Naive thymus-derived CD8-positive, alpha-beta T cell (primary cell): ENCODE results near the gene DNAAF8. TPM values are rescaled to one million over a fixed set of nuclear protein-coding genes. Genes with fewer than 3 reads are reported as not detected.

Experiments
- ATAC-seq, 2 donors: fragments of 150-1000 bp; cut with Tn5 transposase in 1 of 2; sonication (Bioruptor Pico), chemical (Tn5 transposase) in 1 of 2; 1 replicate in 1 of 2; 2 replicates in 1 of 2; pipeline ENCODE4 v1.10.0; 2021; ENCODE audit warnings: mild to moderate bottlenecking in 2 of 2, moderate library complexity in 2 of 2
- POLR2A ChIA-PET: fragments of 350-600 bp; sonication (Branson Sonifier 250); formaldehyde crosslinking; loops from one replicate; lab custom pipeline; 2021; ENCODE audit warnings: antibody characterized with exemption; lab: Charles Lee
- DNase-seq, 10 donors: peaks; one replicate each; pipeline versions ENCODE4 v3.0.0 to v3.0.0-alpha.2; 2020 to 2022
- H3K27ac Mint-ChIP-seq, 10 donors: one replicate each; pipeline ENCODE4 v1.8.0; 2020 to 2022; ENCODE audit warnings: mild to moderate bottlenecking in 10 of 10, mixed read lengths in 10 of 10, moderate library complexity in 4 of 10, inconsistent platforms in 1 of 10
- H3K27me3 Mint-ChIP-seq, 5 donors: one replicate each; pipeline ENCODE4 v1.8.0; 2021 to 2022; ENCODE audit warnings: mixed read lengths in 5 of 5
- H3K36me3 Mint-ChIP-seq, 3 donors: one replicate each; pipeline ENCODE4 v1.8.0; 2020 to 2022; ENCODE audit warnings: mixed read lengths in 3 of 3, mild to moderate bottlenecking in 2 of 3, inconsistent platforms in 1 of 3
- H3K4me1 Mint-ChIP-seq, 4 donors: one replicate each; pipeline ENCODE4 v1.8.0; 2021 to 2022; ENCODE audit warnings: mixed read lengths in 4 of 4
- H3K4me3 Mint-ChIP-seq, 10 donors: one replicate each; pipeline ENCODE4 v1.8.0; 2020 to 2022; ENCODE audit warnings: mild to moderate bottlenecking in 10 of 10, mixed read lengths in 10 of 10, moderate library complexity in 6 of 10, inconsistent platforms in 1 of 10
- H3K9me3 Mint-ChIP-seq, 9 donors: one replicate each; pipeline ENCODE4 v1.8.0; 2020 to 2022; ENCODE audit warnings: mixed read lengths in 9 of 9, mild to moderate bottlenecking in 3 of 9, inconsistent platforms in 1 of 9, moderate library complexity in 1 of 9
- polyA plus RNA-seq, 3 donors: library from polyadenylated mRNA; unstranded; fragments of 300-500 nt; fragmentation: Illumina TruSeq; gene quantifications; one replicate each; pipeline ENCODE4 v1.2.3, GENCODE V29; 2021
- total RNA-seq, 8 experiments: library from RNA in 2 of 8; stranded (reverse) in 2 of 8; gene quantifications; one replicate each; pipeline ENCODE4 v1.2.3 and lab custom pipeline; 2021 to 2026

DNAAF8 gene
- total and polyA plus RNA-seq, 5 experiments from 2014 or later = 0.26 to 0.48 (median 0.32) TPM; not detected in 1

DNA sequence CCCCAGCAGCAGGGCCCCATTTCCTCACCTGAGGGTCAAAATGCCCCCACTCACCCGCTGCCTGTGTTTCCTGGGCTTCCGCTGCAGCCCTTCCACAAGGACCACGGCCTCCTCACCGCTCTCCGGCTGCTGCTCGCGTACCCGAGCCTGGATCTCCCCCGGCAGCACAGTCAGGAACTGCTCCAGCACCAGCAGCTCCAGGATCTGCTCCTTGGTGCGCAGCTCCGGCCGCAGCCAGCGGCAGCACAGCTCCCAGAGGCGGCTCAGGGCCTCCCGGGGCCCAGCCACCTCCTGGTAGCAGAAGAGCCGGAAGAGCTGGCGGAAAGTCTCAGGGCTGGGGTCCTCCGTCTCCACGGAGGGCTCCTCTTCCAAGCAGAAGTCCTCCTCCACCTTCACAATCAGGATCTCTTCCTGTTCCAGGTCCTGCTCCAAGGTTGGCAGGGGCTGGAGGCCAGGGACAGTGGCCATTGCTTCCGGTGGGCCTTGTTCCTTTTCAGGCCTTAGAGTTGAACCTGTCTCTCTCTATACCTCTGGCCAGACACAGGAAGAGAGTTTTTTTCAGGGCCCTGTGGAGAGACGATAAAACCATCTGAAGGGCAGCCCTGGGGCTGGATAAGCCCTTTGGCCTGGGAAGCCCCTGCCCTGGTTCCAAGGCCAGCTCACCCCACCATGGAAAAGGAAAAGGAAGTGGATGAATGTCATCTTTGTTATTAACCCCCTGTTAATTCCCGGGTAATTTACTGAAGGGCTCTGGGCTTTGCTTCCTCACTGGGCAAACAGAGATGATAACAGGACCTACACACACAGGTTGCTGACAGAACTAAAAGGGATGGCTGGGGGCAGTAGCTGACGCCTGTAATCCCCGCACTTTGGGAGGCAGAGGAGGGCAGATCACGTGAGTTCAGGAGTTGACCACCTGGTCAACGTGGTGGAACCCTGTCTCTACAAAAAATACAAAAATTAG lies 31.5 kb downstream of the DNAAF8 start:
- Mint-ChIP-seq H3K4me3 (peak overlapping the region; percentile 84 to 91 (median 87)), H3K27me3 (no peaks in the 10 kb centered on the region), H3K36me3 (peaks cover 0 to 35% (median 2%) of the 10 kb centered on the region in 3 donors), H3K27ac (peak overlapping the region; percentile 85 to 95 (median 90)), H3K4me1 (peaks cover 16 to 49% (median 34%) of the 10 kb centered on the region in 4 donors), H3K9me3 (no peaks in the 10 kb centered on the region)
- DNase-seq = no peak
- POLR2A ChIA-PET = interaction anchor here (0.6 to 5.8 kb wide), 9 partner anchors 15 to 149 kb away, joined by 3 to 60 read pairs (median 4); partner anchors contain the start of genes ANKS3, DNAAF8 and ROGDI
- ATAC-seq = no peak

DNA sequence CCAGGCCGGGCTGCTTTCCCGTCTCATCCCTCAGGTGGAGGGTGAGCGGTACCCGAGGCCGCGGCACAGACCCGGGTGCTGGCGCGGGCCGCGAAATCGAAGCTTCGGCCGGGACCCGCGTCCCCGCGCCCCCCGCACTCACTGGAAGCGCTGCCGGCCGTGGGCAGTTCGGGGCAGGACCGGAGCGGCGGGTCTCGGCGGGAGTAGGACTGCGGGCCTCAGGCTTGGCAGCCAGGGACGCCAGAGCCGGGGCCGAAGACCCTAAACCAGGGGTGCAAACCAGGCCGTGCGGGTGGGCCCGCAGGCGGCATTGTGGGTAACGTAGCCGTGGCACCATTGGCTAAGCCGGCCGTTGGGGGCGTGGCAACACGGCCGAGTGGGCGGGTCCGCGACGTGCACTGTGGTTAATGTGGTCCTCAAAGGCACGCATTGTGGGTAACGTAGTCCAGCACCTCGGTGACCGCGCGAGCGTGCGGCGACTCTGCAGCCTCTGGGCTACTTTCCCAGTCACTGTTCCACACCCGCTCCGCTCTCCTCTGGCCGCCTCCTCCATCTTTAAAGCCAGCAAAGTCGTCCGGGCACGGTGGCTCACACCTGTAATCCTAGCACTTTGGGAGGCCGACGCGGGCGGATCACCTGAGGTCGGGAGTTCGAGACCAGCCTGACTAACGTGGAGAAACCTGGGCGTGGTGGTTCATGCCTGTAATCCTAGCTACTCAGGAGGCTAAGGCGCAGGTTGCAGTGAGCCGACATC lies 32.7 kb downstream of the DNAAF8 start, which contains the start of gene ZNF500:
Gene ZNF500 (minus strand): TSS at position 288 of the 754 bp plus-strand sequence. CDS start 1,184 bp downstream, outside the sequence.
- peaks cover 16 to 48% (median 34%) of the 10 kb centered on the region in 4 donors for H3K4me1 Mint-ChIP-seq
- peak; percentile 86 to 94 for ATAC-seq

DNA sequence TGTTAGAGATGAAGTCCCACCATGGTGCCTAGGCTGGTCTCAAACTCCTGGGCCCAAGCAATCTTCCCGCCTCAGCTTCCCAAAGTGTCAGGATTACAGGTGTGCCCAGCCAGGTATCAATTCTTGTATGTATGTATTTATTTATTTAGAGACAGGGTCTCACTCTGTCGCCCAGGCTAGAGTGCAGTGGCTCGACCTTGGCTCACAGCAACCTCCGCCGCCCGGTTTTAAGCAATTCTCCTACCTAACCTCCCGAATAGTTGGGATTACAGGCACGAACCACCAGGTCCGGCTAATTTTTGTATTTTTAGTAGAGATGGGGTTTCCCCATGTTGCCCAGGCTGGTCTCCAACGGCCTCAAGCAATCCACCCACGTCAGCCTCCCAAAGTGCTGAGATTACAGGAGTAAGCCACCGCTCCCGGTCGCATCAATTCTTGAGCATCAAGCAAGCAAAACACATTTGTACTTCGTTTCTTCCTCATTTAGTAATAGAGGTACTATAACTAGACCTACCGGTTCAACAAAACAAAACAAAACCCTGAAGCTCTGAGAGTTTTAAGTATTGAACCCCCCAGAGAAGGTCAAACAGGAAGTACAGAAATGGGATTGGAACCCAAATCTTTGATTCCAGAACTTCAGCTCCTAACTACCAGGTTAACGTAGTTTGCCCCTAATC lies 33.7 kb downstream of the DNAAF8 start:
- peak in 1 of 10 donors; percentile 7 for DNase-seq
- POLR2A ChIA-PET = interaction anchor here (0.9 to 5.8 kb wide), 10 partner anchors 21 to 151 kb away, joined by 3 to 60 read pairs (median 4); partner anchors contain the start of genes ANKS3, DNAAF8, NUDT16L1 and ROGDI
- no peaks in the 10 kb centered on the region for H3K27me3 Mint-ChIP-seq
- H3K27ac Mint-ChIP-seq = peak overlapping the region; percentile 79 to 96 (median 94)
- peaks cover 15 to 40% (median 30%) of the 10 kb centered on the region in 4 donors for H3K4me1 Mint-ChIP-seq
- no peak for ATAC-seq
- H3K4me3 Mint-ChIP-seq = peak overlapping the region; percentile 88 to 95 (median 92)
- peaks cover 0 to 16% (median 0%) of the 10 kb centered on the region in 3 donors for H3K36me3 Mint-ChIP-seq
- no peaks in the 10 kb centered on the region for H3K9me3 Mint-ChIP-seq

More for the DNA sequence above, 32.7 kb downstream of the DNAAF8 start, which contains the start of gene ZNF500:
- Mint-ChIP-seq H3K36me3 (peaks cover 0 to 26% (median 0%) of the 10 kb centered on the region in 3 donors), H3K9me3 (no peaks in the 10 kb centered on the region), H3K27me3 (no peaks in the 10 kb centered on the region), H3K27ac (peak within 1 kb of the TSS; percentile 86 to 96 (median 94)), H3K4me3 (peak within 1 kb of the TSS; percentile 88 to 95 (median 92))
- peak; percentile 88 to 97 (median 94) for DNase-seq
- POLR2A ChIA-PET = interaction anchor here (1.5 to 5.8 kb wide), 7 partner anchors 19 to 150 kb away, joined by 3 to 60 read pairs (median 4); partner anchors contain the start of genes ANKS3, DNAAF8 and ROGDI

GRCh38 chr16:4768549-4769305 lies 34.4 kb downstream of the DNAAF8 start:
- H3K27me3 Mint-ChIP-seq = no peaks in the 10 kb centered on the region
- H3K9me3 Mint-ChIP-seq = no peaks in the 10 kb centered on the region
- DNase-seq = peak; percentile 66 to 90 (median 73)
- H3K4me3 Mint-ChIP-seq = peak overlapping the region; percentile 88 to 95 (median 92)
- H3K27ac Mint-ChIP-seq = peak overlapping the region; percentile 79 to 96 (median 94)
- H3K4me1 Mint-ChIP-seq = peaks cover 15 to 40% (median 30%) of the 10 kb centered on the region in 4 donors
- POLR2A ChIA-PET = interaction anchor here (0.6 to 5.8 kb wide), 11 partner anchors 22 to 486 kb away, joined by 3 to 60 read pairs (median 4); partner anchors contain the start of genes ANKS3, DNAAF8, NUDT16L1 and ROGDI
- peaks cover 0 to 11% (median 0%) of the 10 kb centered on the region in 3 donors for H3K36me3 Mint-ChIP-seq
- peak; percentile 54 to 65 for ATAC-seq

GRCh38 chr16:4769306-4769638 lies 34.9 kb downstream of the DNAAF8 start:
- H3K27ac Mint-ChIP-seq = peak overlapping the region; percentile 3 to 96 (median 93)
- ATAC-seq (no peak), DNase-seq (no peak)
- no peaks in the 10 kb centered on the region for H3K9me3 Mint-ChIP-seq
- peaks cover 0 to 6% (median 0%) of the 10 kb centered on the region in 3 donors for H3K36me3 Mint-ChIP-seq
- H3K4me3 Mint-ChIP-seq = peak overlapping the region; percentile 53 to 95 (median 90)
- POLR2A ChIA-PET = interaction anchor here (1.7 to 5.8 kb wide), 2 partner anchors 33 to 34 kb away, joined by 10 to 60 read pairs; partner anchors contain the start of genes ANKS3, DNAAF8 and ROGDI
- no peaks in the 10 kb centered on the region for H3K27me3 Mint-ChIP-seq
- peaks cover 15 to 36% (median 30%) of the 10 kb centered on the region in 4 donors for H3K4me1 Mint-ChIP-seq

DNA sequence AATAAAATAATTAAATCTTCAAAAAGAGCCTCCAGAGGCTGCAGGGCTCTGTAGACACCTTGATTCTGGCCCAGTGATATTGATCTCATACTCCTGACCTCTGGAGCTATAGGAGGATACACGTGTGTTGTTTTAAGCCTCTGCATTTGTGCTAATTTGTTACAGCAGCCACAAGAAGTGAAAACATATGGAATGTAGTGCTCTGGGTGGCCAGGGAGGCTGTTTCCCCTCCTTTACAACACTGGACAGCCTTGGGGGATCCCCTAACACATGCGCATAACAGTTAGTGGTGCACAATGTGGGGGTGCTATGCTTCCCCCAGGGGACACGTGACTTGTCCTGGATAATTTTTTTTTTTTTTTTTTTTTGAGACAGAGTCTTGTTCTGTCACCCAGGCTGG lies 37.3 kb downstream of the DNAAF8 start:
- POLR2A ChIA-PET = interaction anchor here (1.0 to 1.1 kb wide), 2 partner anchors 37 to 155 kb away, joined by 3 to 5 read pairs; partner anchors contain the start of genes ANKS3 and DNAAF8
- Mint-ChIP-seq H3K27ac (no peak overlapping the region), H3K27me3 (no peaks in the 10 kb centered on the region), H3K4me1 (peaks cover 9 to 18% (median 17%) of the 10 kb centered on the region in 4 donors), H3K9me3 (no peaks in the 10 kb centered on the region), H3K4me3 (no peak overlapping the region), H3K36me3 (no peaks in the 10 kb centered on the region)
- DNase-seq (no peak), ATAC-seq (no peak)

GRCh38 chr16:4772351-4772750 lies 38.0 kb downstream of the DNAAF8 start:
- Mint-ChIP-seq H3K9me3 (no peaks in the 10 kb centered on the region), H3K27ac (no peak overlapping the region), H3K4me1 (peaks cover 9 to 17% (median 14%) of the 10 kb centered on the region in 4 donors), H3K36me3 (no peaks in the 10 kb centered on the region), H3K27me3 (no peaks in the 10 kb centered on the region), H3K4me3 (no peak overlapping the region)
- ATAC-seq (no peak), DNase-seq (no peak)
- POLR2A ChIA-PET = interaction anchor here (0.6 to 1.6 kb wide), 3 partner anchors 14 to 156 kb away, joined by 4 to 8 read pairs (median 5); no protein-coding TSS in a partner anchor

DNA sequence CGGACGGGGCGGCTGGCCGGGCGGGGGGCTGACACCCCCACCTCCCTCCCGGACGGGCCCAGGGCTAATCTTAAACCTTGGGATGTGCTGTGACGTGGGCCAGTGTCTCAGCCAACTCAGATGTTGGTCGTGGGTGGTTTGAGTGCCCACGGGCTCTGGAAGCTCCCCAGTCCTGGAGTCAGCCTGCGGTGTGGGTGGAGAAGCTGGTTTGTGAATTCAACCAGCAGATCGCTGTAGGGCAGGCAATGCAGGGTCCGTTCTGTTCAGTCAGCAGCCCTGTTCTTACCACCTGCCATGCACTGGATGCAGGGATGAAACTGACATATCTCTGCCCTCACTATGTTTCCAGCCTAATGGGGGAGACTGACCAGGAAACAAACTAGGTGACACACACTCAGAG lies 40.7 kb downstream of the DNAAF8 start:
- Mint-ChIP-seq H3K36me3 (no peaks in the 10 kb centered on the region), H3K9me3 (no peaks in the 10 kb centered on the region), H3K27ac (no peak overlapping the region), H3K27me3 (no peaks in the 10 kb centered on the region), H3K4me3 (no peak overlapping the region), H3K4me1 (no peaks in the 10 kb centered on the region)
- ATAC-seq (no peak), DNase-seq (no peak)
- POLR2A ChIA-PET = no interaction called here

DNA sequence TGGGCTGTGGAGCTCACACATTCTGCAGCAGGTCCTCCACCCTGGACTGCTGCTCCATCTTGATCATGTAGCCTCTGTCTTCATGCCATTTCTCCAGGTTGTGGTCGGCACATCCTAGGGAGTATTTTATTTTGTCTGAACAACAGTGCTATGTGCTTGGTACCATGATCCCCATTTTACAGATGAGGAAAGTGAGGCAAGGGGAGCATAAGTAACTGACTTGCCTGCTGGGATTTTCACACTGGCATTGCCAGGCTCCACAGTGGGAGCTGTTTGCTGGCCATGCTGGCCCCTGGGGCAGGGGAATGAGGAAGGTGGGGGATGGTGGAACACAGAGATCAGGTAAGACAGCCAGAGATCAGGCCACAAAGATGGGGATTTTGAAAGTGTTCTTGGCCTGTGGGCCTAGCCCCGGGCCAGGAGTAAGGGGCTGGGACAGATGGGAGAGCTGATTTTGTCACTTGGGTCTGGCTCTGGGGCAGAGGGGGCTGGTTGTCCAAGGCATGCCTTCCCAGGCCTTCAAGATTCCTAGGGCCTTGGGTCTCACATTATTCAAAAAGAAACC lies 41.9 kb downstream of the DNAAF8 start:
- Mint-ChIP-seq H3K4me3 (no peak overlapping the region), H3K9me3 (no peaks in the 10 kb centered on the region), H3K27ac (peak overlapping the region in 1 of 10 donors; percentile 27), H3K4me1 (no peaks in the 10 kb centered on the region), H3K27me3 (no peaks in the 10 kb centered on the region), H3K36me3 (no peaks in the 10 kb centered on the region)
- DNase-seq = no peak
- ATAC-seq = no peak
- POLR2A ChIA-PET = interaction anchor here (0.6 kb wide), 1 partner anchor 217 kb away, joined by 7 read pairs; no protein-coding TSS in a partner anchor

DNA sequence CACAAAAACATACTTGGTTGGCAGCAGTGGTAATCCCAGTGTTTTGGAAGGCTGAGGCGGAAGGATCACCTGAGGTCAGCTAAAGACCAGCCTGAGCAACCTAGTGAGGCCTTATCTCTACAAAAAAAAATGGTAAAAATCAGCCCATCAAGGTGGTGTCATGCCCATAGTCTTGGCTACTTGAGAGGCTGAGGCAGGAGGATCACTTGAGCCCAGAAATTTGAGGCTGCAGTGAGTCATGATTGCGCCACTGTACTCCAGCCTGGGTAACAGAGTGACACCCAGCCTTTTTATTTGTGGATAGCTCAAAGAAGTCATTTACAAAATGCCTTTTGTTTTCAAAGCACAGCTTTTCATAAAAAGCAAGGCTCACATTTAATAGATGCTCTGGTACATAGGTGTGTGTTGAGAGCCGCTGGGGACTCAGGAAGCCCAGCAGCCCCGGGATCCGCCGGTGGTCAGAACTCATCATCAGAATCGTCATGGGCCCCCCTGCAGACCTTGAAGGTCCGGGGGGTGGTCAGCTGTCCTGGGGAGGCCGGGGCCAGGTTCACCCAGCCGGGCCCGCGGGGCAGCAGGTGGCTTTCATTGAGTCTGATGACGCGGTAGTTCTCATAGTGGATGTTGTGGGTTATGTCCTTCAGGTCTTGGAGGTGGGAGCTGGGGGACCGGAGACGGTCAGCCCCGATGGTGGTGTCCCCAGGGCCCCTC lies 43.2 kb downstream of the DNAAF8 start:
- no peak for DNase-seq
- POLR2A ChIA-PET = no interaction called here
- ATAC-seq = no peak
- H3K4me3 Mint-ChIP-seq = no peak overlapping the region
- H3K27ac Mint-ChIP-seq = no peak overlapping the region
- no peaks in the 10 kb centered on the region for H3K36me3 Mint-ChIP-seq
- H3K9me3 Mint-ChIP-seq = no peaks in the 10 kb centered on the region
- no peaks in the 10 kb centered on the region for H3K27me3 Mint-ChIP-seq
- no peaks in the 10 kb centered on the region for H3K4me1 Mint-ChIP-seq
